GM08714 (cell line): Measurements from ENCODE around the gene IFNG-AS1.

Experiments
- H3K4me3 ChIP-seq: fragments of 200-500 bp; sonication (Bioruptor generic); 2 replicates; pipeline ENCODE4 v1.5.1; 2014; ENCODE audit warnings: mild to moderate bottlenecking, low read length, inconsistent platforms
- ZNF274 ChIP-seq: IDR thresholded peaks from 2 replicates; pipeline ENCODE4 v1.6.1; 2012; ENCODE audit warnings: mild to moderate bottlenecking, low read depth, low read length

The IFNG-AS1 gene

DNA sequence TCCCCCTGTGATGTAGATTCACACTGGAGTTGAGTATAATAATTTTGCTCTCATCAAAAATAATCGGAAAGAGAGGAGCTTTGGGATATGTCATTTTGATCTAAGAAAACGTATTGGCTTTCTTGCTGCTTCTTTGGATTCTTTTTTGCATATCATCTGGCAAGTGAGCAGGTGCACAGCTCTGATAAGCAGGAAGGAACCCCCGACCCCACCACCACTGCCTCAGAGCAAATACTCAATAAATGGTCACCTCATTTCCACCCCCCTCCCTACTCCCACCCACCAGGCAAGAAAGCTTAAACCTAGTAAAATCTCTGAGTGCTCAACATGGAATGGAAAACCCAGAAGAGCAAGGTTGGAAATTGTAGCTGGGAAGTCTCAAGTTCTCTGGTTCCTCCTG is 49.4 kb downstream of the IFNG-AS1 start:
- H3K4me3 ChIP-seq = no peak overlapping the region
- no peak for TF ChIP-seq ZNF274

DNA sequence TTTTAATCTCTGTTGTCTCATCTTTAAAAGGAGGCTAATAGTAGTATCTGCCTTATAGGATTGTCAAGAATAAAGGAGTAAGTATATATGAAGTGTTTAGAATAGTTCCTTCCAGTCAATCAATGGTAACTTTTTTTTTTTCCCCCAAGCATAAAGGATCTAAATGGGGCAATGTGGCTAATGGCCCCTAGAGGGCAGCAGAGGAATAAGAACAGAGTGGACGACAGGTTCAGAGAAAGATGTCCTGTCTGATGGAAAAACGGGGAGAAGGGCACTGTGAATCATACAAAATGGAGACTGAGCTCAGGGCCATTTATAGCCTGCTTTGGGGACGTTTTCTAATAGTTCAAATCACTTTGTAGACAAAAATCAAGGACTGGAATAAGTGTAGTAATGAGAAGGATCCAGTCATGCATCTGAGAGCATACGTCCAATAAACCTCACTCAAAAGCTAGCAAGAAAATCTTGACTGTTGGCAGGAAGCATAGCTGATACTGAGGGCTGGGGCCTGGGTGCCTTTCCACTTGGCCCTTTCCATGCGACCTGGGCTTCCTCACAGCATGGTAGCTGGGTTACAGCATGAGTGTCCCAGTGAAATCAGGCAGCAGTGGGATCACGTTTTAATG is 51.3 kb downstream of the IFNG-AS1 start:
- no peak for TF ChIP-seq ZNF274
- no peak overlapping the region for H3K4me3 ChIP-seq

DNA sequence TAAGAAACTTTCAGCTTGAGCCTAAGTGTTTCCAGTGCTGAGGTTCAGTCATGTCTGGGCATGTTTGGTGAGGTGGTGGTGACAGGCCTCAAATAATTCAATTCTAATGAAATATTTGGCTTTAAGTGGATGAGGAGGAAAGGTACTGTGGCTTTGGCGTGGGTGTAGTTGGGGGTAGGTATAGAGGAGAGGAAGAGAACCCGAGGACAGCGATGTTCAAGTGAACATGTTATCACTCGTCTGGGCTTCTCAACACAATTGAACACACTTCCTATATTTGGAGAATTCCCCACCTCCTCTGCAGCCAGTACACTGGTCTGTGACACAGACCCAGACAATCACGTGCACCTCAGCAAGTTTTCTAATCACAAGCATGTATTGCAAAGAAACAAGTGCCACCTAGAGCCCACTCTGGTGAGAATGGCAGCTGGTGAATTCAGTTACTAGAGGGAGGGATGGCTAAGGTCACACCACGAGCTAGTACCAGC is 53.0 kb downstream of the IFNG-AS1 start:
- H3K4me3 ChIP-seq = no peak overlapping the region
- no peak for TF ChIP-seq ZNF274

DNA sequence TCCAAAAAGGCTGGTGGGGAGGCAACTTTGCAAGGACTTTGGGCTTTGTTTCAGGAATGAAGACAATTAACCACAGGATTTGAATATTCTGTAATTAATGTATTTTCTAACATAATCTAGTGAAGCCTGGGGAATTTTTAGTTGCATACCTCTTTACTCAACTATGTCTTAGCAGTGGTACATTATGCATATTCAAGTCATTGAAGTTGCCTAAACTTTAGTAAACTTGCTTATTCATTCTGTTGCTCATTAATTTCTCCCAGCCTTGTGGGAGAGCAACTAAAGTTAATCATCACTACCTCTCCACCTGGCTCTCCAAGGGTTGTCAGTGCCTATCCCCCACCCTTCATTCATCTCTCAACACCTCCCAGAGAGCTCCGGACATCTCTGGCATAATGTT is 54.2 kb downstream of the IFNG-AS1 start:
- no peak for TF ChIP-seq ZNF274
- no peak overlapping the region for H3K4me3 ChIP-seq

DNA sequence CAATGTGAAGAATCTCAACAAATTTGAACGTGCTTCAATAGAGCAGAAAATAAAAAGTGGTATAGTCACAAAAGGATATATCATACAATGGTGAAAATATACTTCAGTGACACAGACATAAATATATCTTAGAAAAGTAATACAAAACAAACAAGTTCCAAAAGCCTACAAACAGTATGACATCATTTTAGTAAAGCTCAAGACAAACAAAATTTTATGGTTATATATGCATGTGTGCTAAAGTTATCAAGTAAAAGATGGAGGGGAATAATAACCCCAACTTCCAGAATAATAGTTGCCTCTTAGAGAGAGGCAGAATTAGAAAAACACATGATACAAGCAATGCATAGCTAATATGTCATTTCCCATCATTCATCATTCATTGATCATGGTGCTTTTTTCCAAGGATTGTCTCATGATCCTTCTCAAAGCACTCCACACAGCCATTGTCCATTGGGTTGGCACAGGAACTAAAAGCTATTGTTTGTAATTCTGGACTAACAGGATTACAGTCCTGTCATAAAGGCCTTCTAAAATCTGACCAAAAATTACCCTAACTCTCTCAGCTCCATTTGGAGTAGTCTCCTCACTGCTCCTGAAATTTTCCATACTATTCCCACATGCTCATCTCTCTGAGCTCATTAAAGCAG is 59.5 kb downstream of the IFNG-AS1 start:
- no peak for TF ChIP-seq ZNF274
- H3K4me3 ChIP-seq = no peak overlapping the region

DNA sequence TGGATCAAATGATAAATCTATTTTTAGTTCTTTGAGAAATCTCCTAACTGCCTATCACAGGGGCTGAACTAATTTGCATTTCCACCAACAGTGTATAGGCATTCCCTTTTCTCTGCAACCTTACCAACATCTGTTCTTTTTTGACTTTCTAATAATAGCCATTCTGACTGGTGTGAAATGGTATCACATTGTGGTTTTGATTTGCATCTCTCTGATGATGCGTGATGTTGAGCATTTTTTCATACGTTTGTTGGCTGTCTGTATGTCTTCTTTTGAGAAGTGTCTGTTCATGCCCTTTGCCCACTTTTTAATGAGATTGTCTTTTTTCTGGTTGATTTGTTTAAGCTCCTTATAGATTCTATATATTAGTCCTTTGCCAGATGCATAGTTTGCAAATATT is 67.1 kb downstream of the IFNG-AS1 start:
- TF ChIP-seq ZNF274 = no peak
- H3K4me3 ChIP-seq = no peak overlapping the region

DNA sequence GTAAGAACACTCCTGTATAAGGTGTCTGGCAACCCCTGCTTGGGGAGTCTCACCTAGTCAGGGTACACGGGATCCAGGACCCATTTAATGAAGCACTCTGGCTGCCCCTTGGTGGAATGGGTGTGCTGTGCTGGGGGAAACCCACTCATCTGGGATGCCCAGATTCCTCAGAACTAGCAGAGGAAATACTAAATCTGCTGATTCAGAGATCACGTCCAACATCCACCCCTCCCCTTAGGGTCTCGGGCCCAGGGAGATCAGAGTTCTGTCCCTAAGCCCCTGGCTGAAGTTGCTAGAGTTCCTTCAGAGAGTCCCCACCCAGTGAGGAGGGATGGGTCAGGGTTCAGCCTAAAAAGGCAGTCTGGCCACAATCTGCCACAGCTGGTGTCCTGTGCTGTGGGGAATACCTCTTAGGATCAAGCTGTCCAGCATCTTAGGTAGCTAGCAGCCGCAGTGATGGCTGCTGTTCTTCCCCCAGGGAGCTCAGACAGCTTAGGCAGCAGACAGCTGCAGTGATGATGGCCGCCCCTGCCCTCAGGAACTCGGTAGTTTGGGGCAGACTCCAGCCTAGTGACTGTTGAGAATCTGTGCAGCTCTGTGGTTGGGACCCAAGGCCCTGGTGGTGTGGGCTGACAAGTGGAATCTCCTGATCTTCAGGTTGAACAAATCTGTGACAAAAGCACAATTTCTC is 74.8 kb downstream of the IFNG-AS1 start:
- H3K4me3 ChIP-seq = no peak overlapping the region
- no peak for TF ChIP-seq ZNF274

DNA sequence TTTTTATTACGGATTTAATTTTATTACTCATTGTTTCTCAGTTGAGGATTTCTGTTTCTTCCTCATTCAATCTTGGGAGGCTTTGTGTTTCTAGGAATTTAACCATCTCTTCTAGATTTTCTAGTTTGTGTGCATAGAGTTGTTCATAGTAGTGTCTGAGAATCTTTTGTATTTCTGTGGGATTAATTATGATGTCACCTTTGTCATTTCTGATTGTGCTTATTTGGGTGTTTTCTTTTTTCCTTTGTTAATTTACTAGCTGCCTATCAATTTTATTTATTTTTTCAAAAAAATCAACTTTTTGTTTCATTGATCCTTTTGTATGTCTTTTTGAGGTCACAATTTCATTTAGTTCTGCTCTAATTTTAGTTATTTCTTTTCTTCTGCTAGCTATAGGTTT is 75.9 kb downstream of the IFNG-AS1 start:
- no peak for TF ChIP-seq ZNF274
- H3K4me3 ChIP-seq = no peak overlapping the region

DNA sequence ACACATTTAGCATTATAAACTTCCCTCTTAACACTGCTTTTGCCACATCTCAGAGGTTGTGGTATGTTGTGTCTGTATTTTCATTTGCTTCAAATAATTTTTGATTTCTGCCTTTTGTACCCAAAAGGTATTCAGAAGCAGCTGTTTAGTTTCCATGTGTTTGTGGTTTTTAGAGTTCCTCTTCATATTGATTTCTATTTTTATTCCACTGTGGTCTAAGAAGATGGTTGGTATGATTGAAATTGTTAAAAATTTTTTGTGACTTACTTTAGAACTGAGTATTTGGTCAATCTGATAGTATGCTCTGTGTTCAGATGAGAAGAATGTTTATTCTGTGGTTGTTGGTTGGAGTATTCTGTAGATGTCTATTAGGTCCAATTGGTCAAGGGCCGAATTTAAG is 76.4 kb downstream of the IFNG-AS1 start:
- no peak overlapping the region for H3K4me3 ChIP-seq
- TF ChIP-seq ZNF274 = no peak

DNA sequence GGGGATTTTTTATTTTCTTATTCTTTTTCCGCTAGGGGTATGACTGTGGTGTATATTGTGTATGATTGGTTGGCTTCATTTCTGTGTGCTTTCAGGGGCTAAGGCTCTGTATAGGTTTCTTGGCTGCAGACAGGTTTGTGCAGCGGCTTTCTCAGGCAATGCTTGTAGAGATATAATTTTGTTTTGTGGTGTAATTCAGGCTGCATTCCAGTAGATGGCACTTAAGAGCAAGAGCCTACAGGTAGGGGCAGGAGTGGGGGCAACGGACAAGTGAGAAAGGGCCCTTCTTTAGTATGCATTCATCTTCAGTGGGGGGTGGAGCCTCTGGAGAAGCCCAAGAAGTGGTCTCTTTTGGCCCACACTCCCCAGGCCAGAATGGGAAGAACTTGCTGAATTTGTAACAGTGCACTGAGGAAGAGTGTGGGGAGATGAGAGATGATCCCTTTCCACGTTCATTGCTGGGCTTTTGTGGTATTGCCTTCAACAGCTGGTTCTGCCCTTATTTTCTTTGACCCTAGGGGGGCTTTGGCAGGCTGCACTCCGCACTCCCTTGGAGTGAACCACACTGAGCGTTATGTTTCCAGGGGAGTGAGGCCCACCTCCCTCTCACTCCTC is 78.6 kb downstream of the IFNG-AS1 start:
- H3K4me3 ChIP-seq = no peak overlapping the region
- no peak for TF ChIP-seq ZNF274

DNA sequence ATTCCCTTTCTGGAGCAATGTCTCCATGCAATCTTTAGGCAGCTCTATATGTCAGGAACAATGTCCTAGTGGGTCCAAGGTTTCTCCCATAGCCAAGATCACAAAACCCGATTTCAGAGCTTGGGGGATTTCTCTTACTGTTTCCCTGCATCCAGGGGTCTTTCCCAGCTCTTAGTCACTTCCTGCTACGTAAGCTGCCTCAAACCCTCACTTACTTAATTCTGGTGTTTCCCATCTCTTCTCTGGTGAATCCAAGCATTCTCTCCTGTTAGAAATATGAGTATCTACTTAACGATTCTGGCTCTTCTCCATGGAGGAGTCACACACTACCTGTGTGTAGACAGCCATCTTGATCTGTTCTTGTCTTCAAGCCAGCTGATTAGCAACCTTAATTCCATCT is 80.0 kb downstream of the IFNG-AS1 start:
- no peak for TF ChIP-seq ZNF274
- H3K4me3 ChIP-seq = no peak overlapping the region
